ENCODE results near the gene GAS2. TPM values are rescaled to one million over a fixed set of nuclear protein-coding genes. Genes with fewer than 3 reads are reported as not detected.

Gene GAS2
- total and polyA plus RNA-seq, 9 of the 15 experiments (the other 6 are each of a cell fraction or from before 2014, with no cell fraction given) = 0.77 to 1.9 (median 1.1) TPM

GRCh38 chr11:22625448-22626287 is 40.7 kb upstream of the GAS2 start, which contains the start of gene FANCF (continued):
- TF ChIP-seq ID3 (CRISPR knock-in tag; IDR thresholded peaks at IDR 0.05) = no peak
- 0 out of 2 replicates have a peak, but pooled peaks have one; percentile 36 for TF ChIP-seq ID3 (tag; IDR thresholded peaks at IDR 0.05)
- TF ChIP-seq ELK3 (CRISPR knock-in tag; IDR thresholded peaks at IDR 0.05) = no peak
- TF ChIP-seq RHOXF2B (CRISPR knock-in tag; conservative IDR thresholded peaks at IDR 0.05) = no peak
- no peak for TF ChIP-seq ARID2 (IDR thresholded peaks at IDR 0.05)
- TF ChIP-seq ZNF408 (CRISPR knock-in tag; IDR thresholded peaks at IDR 0.05; ENCODE audit: low read depth) = no peak
- no peak for TF ChIP-seq NFXL1 (CRISPR knock-in tag; IDR thresholded peaks at IDR 0.05)
- TF ChIP-seq ETV6 (IDR thresholded peaks at IDR 0.05; ENCODE audit: borderline replicate concordance in 1 of 2, low read depth in 2 of 2, low read length in 1 of 2) = no peak
- TF ChIP-seq ETV6 (CRISPR knock-in tag; IDR thresholded peaks at IDR 0.05; ENCODE audit: borderline replicate concordance) = no peak
- TF ChIP-seq NR1H2 (CRISPR knock-in tag; IDR thresholded peaks at IDR 0.05) = 0 out of 2 replicates have a peak, but pooled peaks have one; percentile 71
- no peak for TF ChIP-seq ZFPM2 (CRISPR knock-in tag; IDR thresholded peaks at IDR 0.05)
- peak; percentile 47 for TF ChIP-seq FIP1L1 (IDR thresholded peaks at IDR 0.05; ENCODE audit: low read depth, low read length, poor library complexity, severe bottlenecking)
- no peak for TF ChIP-seq ZNF586 (CRISPR knock-in tag; conservative IDR thresholded peaks at IDR 0.05)
- no peak for TF ChIP-seq THRA (IDR thresholded peaks at IDR 0.05)
- TF ChIP-seq MCM7 (IDR thresholded peaks at IDR 0.05) = no peak
- no peak for TF ChIP-seq ZFP91 (CRISPR knock-in tag; IDR thresholded peaks at IDR 0.05)
- no peak for TF ChIP-seq CLOCK (CRISPR knock-in tag; IDR thresholded peaks at IDR 0.05; ENCODE audit: borderline replicate concordance)
- TF ChIP-seq ZNF274 (IDR thresholded peaks at IDR 0.05; ENCODE audit: borderline replicate concordance, low read depth, low read length) = no peak
- no peak for TF ChIP-seq ZBTB26 (CRISPR knock-in tag; IDR thresholded peaks at IDR 0.05)
- no peak; the same call in 1 of the 2 replicates for TF ChIP-seq SMARCE1 (IDR thresholded peaks at IDR 0.05)

Measured in K562 (cell line).